Inflammatory macrophage treated with lipopolysaccharide for 4 hours (primary cell): ENCODE results near the gene TELO2.

ENCODE experiments used
- DNase-seq: peaks from one replicate; pipeline ENCODE4 v3.0.0-alpha.2; 2020

The TELO2 gene

GRCh38 chr16:1500465-1501150, 7.4 kb downstream of the TELO2 start:
- DNase-seq, result no peak

DNA sequence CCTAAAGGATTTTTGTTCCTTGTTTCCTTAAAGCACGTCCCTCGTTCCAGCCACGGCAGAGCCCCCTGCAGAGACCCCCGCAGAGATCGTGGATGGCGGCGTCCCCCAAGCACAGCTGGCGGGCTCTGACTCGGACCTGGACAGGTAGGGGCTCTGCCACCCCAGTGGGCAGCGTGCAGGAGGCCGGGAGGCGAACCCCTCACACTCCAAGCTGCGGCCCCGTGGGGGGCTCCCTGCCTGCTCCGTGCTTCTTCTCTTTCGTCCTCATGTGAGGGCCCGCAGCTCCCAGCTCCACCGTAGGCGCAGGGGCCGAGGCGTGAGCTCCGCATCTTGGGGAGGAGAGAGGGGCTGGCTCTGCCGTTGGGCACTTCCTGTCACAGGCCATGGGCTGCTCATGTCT, 8.5 kb downstream of the TELO2 start:
- DNase-seq, result no peak

- DNase-seq, result no peak
Observed at GRCh38 chr16:1502092-1503004, 9.2 kb downstream of the TELO2 start.

DNA sequence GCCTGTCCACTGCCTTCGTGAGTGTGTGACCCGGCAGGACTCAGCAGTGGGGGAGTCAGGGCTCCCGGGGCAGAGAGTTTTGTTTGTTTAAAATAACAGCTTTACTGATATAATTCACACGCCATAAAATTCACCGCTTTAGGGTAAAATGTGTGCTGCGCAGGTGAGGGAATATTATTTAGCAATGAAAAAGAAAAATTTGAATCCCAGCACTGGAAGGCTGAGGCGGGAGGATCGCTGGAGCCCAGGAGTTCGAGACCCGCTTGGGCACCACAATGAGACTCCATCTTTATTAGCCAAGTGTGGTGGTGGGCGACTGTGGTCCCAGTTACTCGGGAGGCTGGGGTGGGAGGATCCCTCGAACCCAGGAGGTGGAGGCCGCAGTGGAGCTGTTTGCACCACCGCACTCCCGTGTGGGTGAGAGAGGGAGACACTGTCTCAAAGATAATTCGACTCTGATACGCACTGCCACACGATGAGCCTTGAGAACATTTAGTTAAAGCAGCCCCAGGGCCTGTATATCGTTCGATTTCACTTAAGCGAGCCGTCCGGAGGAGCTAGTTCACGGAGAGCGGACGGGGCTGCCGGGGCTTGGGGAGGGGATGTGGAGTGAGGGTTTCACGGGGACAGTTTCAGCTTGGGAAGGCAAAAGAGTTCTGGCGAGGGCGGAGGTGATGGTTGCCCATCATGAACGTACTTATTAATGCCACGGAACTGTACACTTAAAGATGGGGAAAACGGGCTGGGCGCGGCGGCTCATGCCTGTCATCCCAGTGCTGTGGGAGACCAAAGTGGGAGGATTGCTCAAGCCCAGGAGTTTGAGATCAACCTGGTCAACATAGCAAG, 10.2 kb downstream of the TELO2 start:
- DNase-seq, result no peak

- DNase-seq, result no peak
Observed at GRCh38 chr16:1505073-1505844, 12.1 kb downstream of the TELO2 start.

GRCh38 chr16:1505912-1506311, 12.8 kb downstream of the TELO2 start:
- DNase-seq, result no peak

GRCh38 chr16:1506494-1507213, 13.5 kb downstream of the TELO2 start:
- no peak for DNase-seq

GRCh38 chr16:1508494-1509187, 15.5 kb downstream of the TELO2 start:
- no peak for DNase-seq

DNA sequence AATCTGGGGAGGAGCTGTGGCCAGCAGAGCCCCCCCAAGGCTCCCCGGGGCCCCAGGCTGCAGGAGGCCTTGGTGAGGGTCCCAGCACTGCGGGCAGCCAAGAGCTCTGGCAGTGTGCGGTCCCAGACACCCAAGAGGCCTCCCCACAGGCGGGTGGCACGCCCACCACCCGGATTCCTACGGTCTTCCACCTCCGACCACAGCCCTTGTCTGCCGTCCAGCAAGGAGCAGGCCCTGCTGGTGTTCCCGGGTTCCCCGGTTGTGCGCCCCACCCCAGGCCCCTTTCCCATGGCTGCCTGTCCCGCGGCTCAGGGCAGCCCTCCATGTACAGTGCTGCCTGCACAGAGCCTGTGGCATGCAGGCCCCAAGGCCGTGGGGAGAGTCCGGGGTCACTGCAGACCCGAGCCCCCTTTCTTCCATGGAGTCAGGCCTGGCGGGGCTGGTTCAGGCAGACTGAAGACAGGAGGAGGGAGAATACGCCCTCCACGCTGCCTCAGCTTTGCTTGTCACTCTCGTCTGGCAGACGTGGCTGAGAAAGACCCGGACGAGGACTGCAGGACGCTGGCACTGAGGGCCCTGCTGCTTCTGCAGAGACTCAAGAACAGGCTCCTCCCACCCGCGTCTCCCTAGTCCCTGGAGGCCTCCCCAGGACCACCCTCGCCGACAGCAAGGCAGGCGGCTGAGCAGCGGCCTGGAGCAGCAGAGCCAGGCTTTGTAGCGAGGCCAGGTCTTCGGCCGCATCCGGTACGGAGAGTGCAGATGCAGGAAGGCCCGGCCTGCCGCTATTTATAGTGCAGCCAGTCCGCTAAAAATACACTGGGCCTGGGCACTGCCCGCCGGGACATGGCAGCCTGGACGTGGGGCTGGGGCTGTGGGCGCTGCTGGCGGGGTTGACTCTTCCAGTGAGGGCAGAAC, 16.4 kb downstream of the TELO2 start:
- DNase-seq, result no peak

GRCh38 chr16:1510272-1510671, 17.1 kb downstream of the TELO2 start:
- no peak for DNase-seq

DNA sequence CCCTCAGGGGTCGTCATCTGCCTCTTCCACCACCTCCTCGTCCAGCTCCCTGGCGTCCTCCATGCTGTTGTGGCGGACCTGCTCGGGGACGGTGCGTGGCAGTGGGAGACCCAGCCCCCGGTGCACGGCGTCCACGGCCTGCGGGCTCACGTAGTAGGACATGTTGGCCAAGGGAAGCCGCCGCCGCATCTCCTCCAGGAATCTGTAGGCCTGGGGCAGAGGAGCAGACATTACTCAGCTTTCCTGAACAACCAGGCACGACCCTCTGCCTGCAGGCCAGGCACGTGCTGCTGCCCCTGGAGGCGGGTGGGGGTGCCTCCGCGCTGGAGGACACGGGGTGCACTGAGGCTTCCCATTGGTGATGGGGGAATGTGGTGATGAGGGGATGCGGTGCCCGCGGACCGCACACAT, 17.8 kb downstream of the TELO2 start:
- DNase-seq, result no peak

GRCh38 chr16:1511662-1512569, 18.8 kb downstream of the TELO2 start:
- DNase-seq, result no peak

- DNase-seq, result no peak
Observed at GRCh38 chr16:1512774-1513173, 19.6 kb downstream of the TELO2 start.

GRCh38 chr16:1514507-1514906, 21.3 kb downstream of the TELO2 start:
- no peak for DNase-seq

- DNase-seq, result no peak
Observed at GRCh38 chr16:1518626-1519135, 25.5 kb downstream of the TELO2 start.

- DNase-seq, result no peak
Observed at GRCh38 chr16:1519831-1520230, 26.7 kb downstream of the TELO2 start.

GRCh38 chr16:1520461-1520860, 27.3 kb downstream of the TELO2 start:
- DNase-seq, result no peak

DNA sequence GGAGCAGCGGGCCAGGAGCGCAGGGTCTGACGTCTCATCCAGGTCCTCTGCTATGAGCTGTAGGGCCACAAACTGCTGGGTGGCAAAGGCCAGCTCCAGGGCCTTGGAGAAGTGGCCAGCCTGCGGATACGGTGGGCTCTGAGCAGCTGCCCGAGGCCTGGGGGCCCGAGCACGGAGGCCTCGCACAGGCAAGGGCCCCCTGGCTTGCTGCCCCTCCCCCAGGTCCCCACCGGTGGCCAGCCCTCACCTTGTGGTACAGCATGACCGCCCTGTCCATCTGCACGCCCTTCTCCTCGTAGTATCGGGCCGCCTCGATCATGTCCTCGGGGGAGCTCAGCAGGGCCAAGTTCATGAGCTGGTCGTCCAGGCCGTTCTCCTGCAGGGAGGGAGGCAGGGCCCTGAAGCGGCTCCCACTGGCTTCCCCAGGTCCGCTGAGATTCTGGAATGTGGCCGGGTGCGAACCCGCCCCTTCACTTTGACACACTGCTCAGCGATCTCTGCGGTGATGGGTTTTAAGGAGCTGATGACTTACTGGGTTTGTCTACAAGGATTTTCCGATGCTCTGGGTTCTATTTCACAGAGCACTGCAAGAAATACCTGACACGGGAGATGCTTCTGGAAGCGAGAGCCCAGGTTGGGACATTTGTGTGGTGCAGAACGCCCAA, 30.6 kb downstream of the TELO2 start:
- no peak for DNase-seq
